NCI-H1092 treated with DMSO at 0.1 percent for 48 hours (cell line): Measurements from ENCODE around the gene PIWIL4.
"Not testable (repeated sequence)": the region's sequence is repeated elsewhere in the genome, so short reads cannot be mapped to it uniquely, and the experiment has no call there.

ENCODE experiments used
- DNase-seq: peaks from one replicate; lab custom pipeline; 2025; lab: John Stamatoyannopoulos, UW

PIWIL4 gene

DNA sequence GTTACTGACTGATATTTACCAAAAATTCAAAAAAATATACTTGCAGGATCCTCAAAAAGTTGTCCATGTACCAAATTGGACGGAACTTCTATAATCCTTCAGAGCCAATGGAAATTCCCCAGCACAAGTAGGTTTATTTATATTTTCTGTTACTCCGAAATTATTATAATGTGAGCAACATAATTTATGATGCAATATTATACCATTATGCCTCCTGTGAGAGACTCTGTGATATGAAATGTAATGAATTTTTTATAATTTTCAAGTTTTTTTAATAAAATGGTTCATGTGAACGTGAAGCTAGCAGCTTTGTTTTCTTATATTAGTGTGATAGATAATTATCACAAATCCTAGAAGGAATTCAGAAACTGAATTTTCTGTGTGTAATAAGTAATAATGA is 18.2 kb downstream of the PIWIL4 start:
- no peak for DNase-seq

DNA sequence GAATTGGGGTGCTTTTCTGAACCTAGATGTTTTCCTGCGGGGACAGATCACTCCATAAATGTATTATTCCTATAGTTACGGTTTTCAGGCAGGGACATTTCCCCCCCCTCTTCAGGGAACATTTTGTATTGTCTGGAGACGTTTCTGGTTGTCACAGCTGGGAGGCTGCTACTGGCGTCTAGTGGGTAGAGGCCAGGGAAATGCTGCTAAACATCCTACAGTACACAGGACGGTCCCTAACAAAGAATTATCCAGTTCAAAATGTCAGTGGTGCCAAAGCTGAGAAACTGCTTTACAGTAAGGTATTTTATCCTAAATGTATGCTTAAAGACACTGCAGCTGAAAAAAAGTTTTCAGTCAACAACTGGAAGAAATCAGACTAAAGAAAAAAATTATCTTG is 19.4 kb downstream of the PIWIL4 start:
- no peak for DNase-seq

DNA sequence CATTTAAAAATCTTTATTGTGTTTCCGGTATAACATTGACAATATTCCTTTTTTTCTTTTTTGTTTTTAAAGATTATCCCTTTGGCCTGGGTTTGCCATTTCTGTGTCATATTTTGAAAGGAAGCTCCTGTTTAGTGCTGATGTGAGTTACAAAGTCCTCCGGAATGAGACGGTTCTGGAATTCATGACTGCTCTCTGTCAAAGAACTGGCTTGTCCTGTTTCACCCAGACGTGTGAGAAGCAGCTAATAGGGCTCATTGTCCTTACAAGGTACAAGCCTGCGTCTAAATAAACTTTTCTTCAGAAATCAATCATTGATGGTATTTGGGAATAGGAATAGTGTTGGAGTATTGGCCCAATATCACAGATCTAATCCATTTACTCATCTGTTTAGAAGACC is 19.8 kb downstream of the PIWIL4 start:
- no peak for DNase-seq

DNA sequence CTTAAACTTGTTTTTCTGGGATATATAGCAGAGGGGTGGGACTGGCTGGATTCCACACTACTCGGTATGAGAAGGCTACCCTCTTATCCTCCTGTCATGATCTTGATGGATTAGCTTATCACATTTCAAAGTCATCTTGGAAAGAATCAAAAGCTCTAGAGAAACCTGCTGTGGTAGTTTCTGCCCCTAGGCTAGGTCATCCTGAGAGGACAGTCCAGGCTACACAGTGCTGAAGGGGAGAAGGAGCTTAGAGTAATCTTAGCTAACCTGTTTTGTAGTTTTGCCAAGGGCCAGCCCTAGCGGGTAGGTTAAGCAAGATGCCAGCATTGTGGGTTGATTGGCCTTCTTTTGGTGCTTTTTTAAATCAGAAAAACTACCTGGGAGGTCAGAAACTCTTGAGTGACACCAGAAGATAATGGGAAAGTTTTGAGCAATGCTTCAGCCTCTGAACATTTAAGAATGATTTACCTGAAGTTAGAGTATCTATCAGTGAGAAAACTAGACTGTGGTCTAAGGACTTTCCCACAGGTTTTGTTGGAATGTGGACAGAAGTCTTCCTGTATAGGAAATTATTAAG is 21.3 kb downstream of the PIWIL4 start:
- DNase-seq, result no peak

DNA sequence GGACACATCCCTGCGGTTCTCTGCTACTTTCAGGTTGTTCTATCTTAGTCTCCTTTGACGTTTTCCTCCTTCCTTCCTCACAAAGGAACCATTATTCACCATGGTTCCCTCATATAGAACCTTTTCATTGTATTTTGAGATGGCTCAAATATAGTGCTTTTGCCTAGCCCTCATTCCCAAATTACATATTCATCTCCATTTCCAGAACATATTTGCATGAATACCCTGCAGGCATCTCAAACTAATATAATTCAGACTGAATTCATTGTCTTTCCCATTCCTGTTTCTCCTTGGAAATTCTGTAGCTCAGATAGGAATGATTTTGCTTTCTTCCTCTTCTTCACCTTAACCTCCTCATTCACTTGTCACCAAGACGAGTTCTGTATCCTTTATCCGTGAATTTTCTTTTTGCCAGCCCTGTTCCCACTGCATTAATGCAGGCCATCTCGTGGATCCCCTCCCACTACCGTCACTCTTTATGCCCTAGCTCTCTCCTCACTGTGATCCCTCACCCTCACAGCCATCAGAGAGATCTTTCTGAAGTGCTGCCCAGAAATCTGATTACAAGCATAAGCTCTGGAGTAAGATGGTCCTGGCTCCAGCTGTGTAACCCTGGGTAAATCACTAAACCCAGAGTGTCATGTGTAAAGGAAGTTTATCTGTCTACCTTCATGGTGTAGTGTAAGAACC is 23.3 kb downstream of the PIWIL4 start:
- DNase-seq, result no peak

DNA sequence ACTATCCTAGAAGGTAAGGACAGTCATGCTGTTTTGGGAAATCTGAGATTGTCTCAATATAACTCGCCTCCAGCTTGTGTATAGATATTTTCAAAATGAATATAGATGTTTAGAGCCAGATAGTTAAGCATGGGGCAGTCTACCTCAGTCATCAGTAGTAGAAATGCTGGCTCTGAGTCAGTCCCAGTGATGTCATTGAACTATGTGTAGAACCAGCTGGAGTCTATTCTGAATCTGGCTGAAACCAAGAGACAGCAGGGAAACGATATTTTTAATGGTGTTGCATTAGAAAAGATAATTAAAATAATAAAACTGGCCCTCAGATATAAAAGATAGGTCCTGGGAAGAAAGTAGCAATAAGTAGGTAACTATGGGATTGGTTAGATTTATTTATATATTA is 25.9 kb downstream of the PIWIL4 start:
- no peak for DNase-seq

DNA sequence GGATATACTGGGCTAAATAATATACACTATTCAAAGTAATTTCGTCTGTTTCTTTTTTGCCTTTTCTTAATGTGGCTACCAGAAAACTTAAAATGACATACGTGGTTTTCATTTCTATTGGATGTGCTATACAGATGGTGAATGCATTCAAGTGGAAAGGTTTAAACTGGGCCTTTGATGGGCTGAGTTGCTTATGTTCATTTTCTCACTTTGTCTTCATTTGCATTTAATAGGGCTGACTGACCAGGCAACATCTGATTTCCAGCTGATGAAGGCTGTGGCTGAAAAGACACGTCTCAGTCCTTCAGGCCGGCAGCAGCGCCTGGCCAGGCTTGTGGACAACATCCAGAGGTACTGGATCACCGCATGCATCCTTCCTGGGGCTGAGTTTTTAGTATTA is 27.9 kb downstream of the PIWIL4 start:
- no peak for DNase-seq

DNA sequence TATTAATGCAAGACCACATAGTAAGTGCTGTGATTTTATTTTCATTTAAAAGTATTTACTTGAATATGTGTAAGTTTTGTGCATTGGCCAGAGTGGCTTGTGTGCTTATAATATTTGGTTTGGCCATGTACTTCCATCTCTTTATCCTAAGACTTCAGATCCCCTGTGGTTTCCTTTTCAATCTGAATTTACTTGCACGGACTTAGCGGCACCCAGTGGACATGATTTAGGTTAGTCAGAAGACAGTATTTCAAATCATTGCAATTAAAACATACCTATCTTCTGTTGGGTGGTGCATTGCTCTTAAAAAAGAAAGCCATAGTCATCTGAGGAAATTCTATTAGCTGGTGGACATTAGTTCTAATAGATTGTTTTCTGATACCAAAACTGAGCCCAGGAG is 30.7 kb downstream of the PIWIL4 start:
- peak; percentile 2 for DNase-seq

DNA sequence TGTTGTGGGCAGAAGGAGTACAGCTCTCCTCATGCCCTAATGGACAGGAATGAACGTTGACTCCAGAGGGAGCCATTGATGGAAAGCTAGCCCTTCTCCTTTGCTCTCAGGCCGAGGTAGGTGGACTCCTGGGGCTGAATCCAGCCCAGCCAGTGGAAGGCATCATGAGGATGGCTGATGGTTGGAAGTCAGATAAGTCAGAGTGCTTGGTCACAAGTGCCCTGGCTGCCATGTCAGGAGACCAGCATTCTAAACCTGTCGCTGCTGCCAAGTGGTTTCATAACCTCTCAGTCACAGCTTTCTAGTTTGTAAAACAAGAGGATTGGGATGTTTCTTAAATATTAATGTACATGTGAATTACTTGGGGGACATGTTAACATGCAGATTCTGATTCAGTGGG is 32.3 kb downstream of the PIWIL4 start:
- no peak for DNase-seq

DNA sequence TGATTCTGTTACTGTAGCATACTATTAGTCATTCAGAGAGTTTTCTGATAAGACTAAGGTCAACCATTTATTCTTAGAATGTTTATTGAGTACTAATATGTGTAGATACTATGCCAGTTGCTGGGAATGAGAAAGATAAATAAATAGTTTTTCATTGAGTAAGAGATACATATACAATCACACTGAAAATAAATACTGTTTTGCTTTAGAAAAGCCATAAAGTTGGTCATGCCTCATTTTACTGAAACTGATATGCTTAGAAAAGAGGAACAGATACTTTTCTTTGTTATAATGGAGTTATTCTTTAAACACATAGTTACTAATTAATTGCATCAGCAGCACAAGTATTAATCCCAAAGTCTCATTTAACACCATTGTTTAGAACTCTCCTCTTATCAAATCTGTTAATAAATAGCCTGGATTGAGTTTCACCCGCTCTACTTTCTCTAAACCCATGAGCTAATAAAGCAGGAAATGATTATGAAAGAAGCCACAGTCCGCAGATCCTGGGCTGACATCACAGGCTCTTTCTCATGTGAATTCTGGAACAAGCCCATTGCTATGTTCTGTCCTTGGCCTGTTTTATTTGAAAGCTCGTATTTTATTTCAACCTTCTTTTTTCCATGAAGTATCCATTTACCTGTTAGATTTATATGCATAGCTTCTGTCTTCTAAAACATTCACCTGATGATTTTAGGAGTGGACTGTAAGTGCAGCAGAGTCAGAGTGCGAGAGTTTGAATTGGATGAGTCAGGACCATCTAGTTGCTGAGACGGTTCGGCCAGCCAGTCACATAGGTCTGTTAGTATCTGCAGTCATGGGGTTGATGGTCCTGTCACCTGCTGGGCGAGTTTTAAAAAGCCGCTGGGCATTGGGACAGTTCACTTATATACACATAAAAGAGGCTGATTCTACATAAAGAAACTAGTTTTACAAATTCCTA is 35.5 kb downstream of the PIWIL4 start:
- no peak for DNase-seq

DNA sequence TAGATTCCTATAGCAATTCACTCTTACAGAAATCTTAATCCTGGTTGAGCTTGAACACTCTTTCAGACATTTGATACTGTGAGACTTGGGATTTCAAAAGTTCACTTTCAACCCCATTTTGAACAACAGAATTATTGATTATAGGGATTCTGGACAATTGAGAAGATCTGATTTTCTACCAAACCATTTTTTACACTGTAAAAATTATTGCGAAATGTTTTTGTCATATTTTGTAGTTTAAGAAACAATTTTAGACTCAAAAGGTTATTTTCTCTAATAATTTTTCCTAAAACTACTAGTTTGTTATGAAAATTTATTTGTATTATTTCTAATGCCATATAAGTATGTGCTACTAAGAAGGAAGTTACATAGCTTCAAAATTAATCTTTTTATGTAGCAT is 36.4 kb downstream of the PIWIL4 start:
- no peak for DNase-seq

DNA sequence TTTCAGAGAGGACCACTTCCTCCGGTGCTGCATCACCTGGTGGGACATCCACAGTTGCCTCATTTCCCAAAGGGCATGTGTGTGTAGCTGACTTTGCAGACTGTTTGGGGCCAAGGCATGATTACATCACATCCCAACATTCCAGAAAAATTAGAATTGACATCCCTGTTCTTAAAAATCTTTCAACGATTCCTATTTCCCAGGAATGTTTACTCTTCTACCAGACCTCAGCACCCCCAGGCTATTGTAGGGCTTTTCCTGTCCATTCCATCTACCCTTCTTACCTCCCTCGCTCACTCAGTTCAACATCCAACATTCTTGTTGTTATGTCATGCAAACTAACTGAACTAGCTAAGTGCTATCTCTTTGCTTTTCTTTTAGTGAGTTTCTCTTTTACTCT is 37.3 kb downstream of the PIWIL4 start:
- DNase-seq, result no peak

DNA sequence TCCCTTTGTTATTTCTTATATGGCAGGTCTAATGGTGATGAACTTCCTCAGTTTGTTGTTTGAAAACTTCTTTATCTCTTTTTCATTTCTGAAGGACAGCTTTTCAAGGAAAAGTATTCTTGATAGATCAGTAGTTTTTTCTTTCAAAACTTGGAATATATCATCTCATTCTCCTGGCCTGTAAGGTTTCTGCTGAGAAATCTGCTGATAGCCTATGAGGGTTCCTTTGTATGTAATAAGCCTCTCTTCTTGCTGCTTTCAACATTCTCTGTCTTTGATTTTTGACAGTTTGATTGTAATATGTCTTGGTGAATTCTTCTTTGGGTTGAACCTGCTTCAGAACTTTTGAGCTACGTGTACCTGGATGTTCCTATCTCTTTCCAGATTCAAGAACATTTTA is 46.0 kb downstream of the PIWIL4 start:
- no peak for DNase-seq

DNA sequence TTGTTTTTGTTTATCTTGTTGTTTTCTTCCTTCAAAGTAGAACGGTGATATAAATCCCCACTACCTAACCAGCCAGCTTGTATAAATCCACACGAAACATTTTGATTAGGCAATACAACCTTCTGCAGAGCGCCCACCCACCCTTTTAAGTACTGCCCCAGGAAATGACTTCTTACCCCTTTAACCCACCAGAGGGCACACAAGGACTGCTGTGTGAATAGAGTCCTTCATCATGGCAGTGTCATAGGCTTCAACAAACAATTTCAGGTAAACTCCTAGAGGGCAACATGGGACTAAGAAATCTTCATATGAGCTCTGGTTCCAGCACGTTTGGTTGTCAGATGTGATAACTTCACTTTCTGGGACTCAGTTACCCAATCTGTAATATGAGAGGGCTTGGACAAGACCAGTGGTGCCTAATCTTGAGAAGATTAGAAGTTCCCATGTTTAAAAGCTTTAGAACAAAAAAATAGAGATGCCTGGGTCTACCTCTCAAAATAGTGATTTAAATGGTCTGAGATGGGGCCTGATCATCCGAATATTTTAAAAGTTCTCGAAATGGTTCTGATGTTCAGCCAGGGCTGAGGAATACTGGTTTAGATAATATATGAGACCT is 56.1 kb downstream of the PIWIL4 start:
- DNase-seq, result peak; percentile 88

DNA sequence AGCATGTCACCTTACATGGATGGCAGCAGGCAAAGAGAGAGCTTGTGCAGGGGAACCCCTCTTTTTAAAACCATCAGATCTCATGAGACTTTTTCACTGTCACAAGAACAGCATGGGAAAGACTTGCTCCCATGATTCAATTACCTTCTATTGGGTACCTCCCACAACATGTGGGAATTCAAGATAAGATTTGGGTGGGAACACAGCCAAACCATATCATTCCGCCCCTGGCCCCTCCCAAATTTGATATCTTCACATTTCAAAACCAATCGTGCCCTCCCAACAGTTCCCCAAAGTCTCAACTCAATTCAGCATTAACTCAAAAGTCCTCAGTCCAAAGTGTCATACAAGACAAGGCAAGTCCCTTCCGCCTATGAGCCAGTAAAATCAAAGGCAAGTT is 58.3 kb downstream of the PIWIL4 start:
- not testable (repeated sequence) for DNase-seq

DNA sequence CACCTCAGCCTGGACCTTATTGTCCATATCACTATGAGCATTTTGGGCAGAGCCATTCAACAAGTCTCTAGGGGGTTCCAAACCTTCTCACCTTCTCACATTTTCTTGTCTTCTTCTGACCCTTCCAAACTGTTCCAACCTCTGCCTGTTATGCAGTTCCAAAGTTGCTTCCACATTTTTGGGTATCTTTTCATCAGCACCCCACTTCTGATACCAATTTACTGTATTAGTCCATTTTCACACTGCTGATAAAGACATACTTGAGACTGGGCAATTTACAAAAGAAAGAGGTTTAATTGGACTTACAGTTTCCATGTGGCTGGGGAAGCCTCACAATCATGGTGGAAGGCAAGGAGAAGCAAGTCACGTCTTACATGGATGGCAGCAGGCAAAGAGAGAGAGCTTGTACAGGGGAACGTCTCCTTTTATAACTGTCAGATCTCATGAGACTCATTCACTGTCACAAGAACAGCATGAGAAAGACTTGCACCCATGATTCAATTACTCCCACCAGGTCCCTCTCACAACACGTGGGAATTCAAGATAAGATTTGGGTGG is 59.9 kb downstream of the PIWIL4 start:
- not testable (repeated sequence) for DNase-seq

DNA sequence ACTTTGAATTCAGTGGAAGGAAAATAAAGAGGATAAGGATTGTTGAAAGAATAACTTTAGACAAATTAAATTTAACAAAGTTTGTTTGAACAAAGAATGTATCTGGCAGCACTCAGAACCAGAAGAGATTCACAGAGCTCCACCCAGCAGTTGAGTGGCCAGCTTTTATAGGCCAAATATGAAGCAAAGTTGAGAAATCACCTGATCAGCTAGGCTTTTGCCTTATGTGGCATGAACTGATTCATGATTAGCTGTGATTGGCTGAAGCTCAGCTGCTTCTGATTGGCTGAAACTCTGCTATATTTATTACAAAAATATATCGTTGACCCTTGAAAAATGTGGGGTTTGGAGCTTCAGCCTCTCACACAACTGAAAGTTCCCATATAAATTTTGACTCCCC is 62.6 kb downstream of the PIWIL4 start:
- no peak for DNase-seq

DNA sequence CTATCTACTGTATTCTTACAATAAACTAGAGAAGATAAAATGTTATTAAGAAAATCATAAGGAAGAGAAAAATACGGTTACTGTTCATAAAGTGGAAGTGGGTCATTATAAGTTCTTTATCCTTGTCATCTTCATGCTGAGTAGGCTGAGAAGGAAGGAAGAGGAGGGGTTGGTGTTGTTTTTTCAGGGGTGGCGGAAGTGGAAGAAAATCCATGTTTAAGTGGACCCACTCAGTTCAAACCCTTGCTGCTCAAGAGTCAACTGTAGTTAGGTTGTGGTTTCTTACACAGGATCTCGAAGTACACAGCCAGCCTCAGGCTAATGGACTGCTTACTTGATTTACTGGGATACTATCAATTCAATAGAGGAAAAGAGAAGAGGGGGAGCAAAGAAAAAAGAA is 63.1 kb downstream of the PIWIL4 start:
- DNase-seq, result no peak

DNA sequence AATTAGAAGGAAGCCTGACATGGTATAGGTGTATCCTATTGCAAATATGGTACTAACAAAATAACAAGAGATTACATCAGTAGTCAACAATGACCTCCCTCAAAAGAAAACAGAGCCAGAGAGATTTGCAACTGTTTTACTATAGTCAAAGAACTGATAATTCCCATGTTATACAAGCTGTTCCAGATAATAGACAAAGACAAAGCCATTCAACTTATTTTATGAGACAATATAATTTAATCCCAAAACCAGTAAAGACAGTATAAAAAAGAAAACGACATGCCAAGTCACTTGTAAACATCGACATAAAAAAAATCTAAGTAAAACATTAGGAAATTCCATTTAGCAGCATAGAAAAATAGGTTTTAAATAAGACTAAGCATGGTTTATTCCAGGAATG is 65.2 kb downstream of the PIWIL4 start:
- no peak for DNase-seq

DNA sequence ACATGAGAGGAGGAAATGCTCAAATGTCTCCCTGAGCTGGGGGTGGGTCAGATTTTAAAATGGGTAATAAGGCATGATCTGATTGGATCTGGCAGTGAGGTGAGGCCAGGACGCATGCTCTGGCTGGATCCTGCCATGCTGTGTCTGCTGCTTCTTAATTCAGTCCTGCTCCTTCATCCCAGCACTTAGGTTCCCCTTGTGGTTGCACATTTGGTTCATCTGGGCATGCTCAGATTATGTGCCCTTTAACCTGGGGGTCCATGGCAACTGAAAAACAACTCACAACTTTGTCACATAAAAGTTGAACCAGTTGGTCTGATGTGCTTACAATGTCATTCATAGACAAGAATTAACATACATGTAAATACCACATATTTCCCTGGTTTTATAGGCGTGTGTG is 67.9 kb downstream of the PIWIL4 start:
- no peak for DNase-seq

DNA sequence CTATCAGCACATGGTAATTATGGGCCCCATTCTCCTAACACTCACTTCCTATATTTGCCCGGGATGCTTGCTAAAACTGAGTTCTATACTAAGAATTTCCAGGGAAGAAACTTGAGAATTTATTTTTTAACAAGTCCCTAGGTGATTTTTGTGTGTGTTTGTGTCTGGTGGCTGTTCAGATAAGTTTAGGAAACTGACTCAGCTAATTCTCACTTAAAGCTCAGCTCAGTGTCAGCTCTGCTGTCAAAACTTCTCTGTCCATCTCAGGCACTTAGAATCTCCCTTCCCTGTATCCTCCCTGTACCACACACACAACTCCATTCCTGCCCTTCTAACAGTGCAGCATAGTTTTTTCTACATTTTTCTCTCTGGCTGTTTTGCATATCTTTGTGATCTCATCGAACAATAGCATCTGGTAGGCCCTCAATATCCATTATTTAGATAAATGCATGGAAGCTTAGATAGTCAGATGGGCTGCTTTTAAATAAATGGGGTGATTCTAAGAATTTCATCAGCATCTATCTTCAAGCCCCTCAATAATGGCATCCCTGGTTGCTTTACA is 69.3 kb downstream of the PIWIL4 start:
- DNase-seq, result no peak

DNA sequence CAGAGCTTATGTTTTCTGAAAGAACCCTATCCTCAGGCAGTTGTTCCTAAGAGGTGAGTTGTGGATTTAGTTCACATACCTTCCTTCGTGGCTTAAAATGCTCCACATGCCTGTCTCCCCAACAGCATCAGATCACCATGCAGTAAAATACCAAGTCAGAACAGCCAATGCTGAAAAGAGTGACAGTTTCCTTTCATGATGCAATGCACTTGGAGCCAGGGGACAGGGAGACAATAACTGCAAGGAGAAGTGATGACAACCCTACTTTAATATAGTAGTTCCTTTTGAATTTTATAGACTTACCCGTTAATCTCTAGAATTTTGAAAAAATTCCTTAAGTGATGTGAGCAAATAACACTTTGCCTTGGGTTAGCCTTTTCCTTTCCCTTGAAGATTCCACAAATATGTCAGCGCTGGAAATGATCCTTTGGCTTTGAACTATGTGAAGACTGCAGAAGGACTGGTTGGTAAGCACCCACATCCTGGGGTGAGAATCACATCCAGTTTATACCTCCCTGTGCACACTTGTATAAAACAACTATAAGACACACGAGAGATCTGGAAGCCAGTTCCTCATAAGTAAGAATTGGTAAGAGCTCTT is 71.2 kb downstream of the PIWIL4 start:
- DNase-seq, result no peak
